H1 (cell line): ENCODE results near the gene RNF214. TPM values are rescaled to one million over a fixed set of nuclear protein-coding genes. Genes with fewer than 3 reads are reported as not detected.

ENCODE experiments used
- CBX5 ChIP-seq: fragments of 300-800, 300-1000 bp; sonication (generic); IDR thresholded peaks from 2 replicates; pipeline ENCODE4 v1.7.1; 2016; ENCODE audit warnings: antibody characterized with exemption, low read length, low read depth
- EP300 ChIP-seq, 2 experiments: IDR thresholded peaks; 1 replicate in 1 of 2; 2 replicates in 1 of 2; pipeline ENCODE4 v1.6.1; 2011 to 2012; ENCODE audit warnings: low read depth in 2 of 2, low read length in 2 of 2, mild to moderate bottlenecking in 2 of 2, borderline replicate concordance in 1 of 2, inconsistent platforms in 1 of 2, moderate library complexity in 1 of 2
- SAP30 ChIP-seq: fragments of 300-600 bp; sonication (generic); IDR thresholded peaks from 2 replicates; pipeline ENCODE4 v1.7.1; 2012; ENCODE audit warnings: low read length, moderate library complexity, mild to moderate bottlenecking, inconsistent platforms; ENCODE audit not compliant: insufficient read depth, insufficient replicate concordance
- SIRT6 ChIP-seq: IDR thresholded peaks from one replicate; pipeline ENCODE4 v1.7.1; 2012; ENCODE audit warnings: low read length, inconsistent platforms
- SP2 ChIP-seq: IDR thresholded peaks from 2 replicates; pipeline ENCODE4 v1.6.1; 2012; ENCODE audit warnings: mild to moderate bottlenecking, low read length, inconsistent platforms
- polyA plus RNA-seq, 7 experiments: library from polyadenylated mRNA; depleted of rRNA in 3 of 7; stranded (reverse) in 5 of 7; unstranded in 2 of 7; fragments of >200 nt in 5 of 7; fragments of 200-250 nt in 2 of 7; gene quantifications; 1 replicate in 5 of 7; 2 replicates in 1 of 7; 4 replicates in 1 of 7; pipeline versions ENCODE4 v1.2.1 to v1.2.3, GENCODE V29; 2011 to 2013; ENCODE audit warnings: missing spikeins in 2 of 7, mixed read lengths in 2 of 7
- total RNA-seq: library from RNA; stranded (reverse); fragmentation: NEBNext Ultra II Directional; extraction: Animal tissue kit (Norgen Biotek cat#: 25700); gene quantifications from 2 replicates; pipeline ENCODE4 v1.2.1, GENCODE V29; 2021
- TF ChIP-seq, protein P1 (sequence below): IDR thresholded peaks from 2 replicates; pipeline ENCODE4 v1.6.1; 2012; ENCODE audit warnings: low read length, inconsistent platforms

Gene RNF214
- total and polyA plus RNA-seq, 2 of the 8 experiments (the other 6 are each of a cell fraction or from before 2014, with no cell fraction given): 34.9 to 35.6 TPM

DNA sequence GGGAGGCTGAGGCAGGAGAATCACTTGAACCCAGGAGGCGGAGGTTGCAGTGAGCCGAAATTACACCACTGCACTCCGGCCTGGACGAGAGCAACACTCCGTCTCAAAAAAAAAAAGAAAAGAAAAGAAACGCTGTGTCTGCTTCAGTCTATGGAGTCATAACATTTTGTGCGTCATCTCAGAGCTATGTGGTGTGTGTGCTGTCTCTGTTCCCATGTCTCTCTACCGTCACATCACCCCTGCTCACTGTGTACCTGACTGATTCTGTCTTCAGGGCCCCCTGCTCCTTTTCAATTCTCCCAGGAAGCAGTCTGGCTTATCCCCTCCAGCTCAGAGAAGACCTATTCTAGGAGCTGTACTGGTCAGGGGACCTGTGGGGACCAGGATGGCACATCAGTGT, 65.7 kb downstream of the RNF214 start (continued):
- TF ChIP-seq, protein P1, sequence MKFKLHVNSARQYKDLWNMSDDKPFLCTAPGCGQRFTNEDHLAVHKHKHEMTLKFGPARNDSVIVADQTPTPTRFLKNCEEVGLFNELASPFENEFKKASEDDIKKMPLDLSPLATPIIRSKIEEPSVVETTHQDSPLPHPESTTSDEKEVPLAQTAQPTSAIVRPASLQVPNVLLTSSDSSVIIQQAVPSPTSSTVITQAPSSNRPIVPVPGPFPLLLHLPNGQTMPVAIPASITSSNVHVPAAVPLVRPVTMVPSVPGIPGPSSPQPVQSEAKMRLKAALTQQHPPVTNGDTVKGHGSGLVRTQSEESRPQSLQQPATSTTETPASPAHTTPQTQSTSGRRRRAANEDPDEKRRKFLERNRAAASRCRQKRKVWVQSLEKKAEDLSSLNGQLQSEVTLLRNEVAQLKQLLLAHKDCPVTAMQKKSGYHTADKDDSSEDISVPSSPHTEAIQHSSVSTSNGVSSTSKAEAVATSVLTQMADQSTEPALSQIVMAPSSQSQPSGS: no peak
- TF ChIP-seq EP300 (IDR thresholded peaks at IDR 0.05; ENCODE audit: borderline replicate concordance in 1 of 2, low read depth in 2 of 2, low read length in 2 of 2): no peak
- no peak for TF ChIP-seq SAP30
- TF ChIP-seq SP2: no peak
- no peak for TF ChIP-seq CBX5
- TF ChIP-seq SIRT6: no peak
